GM15510 (cell line): ENCODE measurements around the gene LINGO1.

Experiments
- POLR2A ChIP-seq: IDR thresholded peaks from 3 replicates; pipeline ENCODE4 v1.6.1; 2011; ENCODE audit warnings: borderline replicate concordance; ENCODE audit not compliant: insufficient read length; ENCODE audit errors: extremely low read depth

Gene LINGO1

GRCh38 chr15:77568014-77568972 is 64.4 kb downstream of the LINGO1 start:
- TF ChIP-seq POLR2A, result no peak

GRCh38 chr15:77567202-77567601 is 65.5 kb downstream of the LINGO1 start:
- TF ChIP-seq POLR2A, result no peak

GRCh38 chr15:77566092-77566491 is 66.6 kb downstream of the LINGO1 start:
- no peak for TF ChIP-seq POLR2A

GRCh38 chr15:77565378-77565915 is 67.3 kb downstream of the LINGO1 start:
- TF ChIP-seq POLR2A, result no peak

- TF ChIP-seq POLR2A, result no peak
Measured at GRCh38 chr15:77564938-77565337, 67.8 kb downstream of the LINGO1 start.

GRCh38 chr15:77564341-77564740 is 68.4 kb downstream of the LINGO1 start:
- TF ChIP-seq POLR2A, result no peak

GRCh38 chr15:77563623-77564156 is 69.0 kb downstream of the LINGO1 start:
- no peak for TF ChIP-seq POLR2A
